ENCODE results near the gene KCNMA1.

Gene KCNMA1

GRCh38 chr10:77556990-77557601, 80.5 kb downstream of the KCNMA1 start:
- FAIRE-seq (no peak), DNase-seq (ENCODE audit: insufficient read length, low spot score) (no peak)
- TF ChIP-seq CTCF (IDR thresholded peaks at IDR 0.05; ENCODE audit: insufficient read depth, missing control alignments): no peak

GRCh38 chr10:77555591-77556212, 81.9 kb downstream of the KCNMA1 start:
- FAIRE-seq: no peak
- DNase-seq (ENCODE audit: insufficient read length, low spot score): no peak
- TF ChIP-seq CTCF (IDR thresholded peaks at IDR 0.05; ENCODE audit: insufficient read depth, missing control alignments): no peak

GRCh38 chr10:77554996-77555397, 82.6 kb downstream of the KCNMA1 start:
- DNase-seq (ENCODE audit: insufficient read length, low spot score): no peak
- no peak for FAIRE-seq
- TF ChIP-seq CTCF (IDR thresholded peaks at IDR 0.05; ENCODE audit: insufficient read depth, missing control alignments): no peak

GRCh38 chr10:77553966-77554365, 83.6 kb downstream of the KCNMA1 start:
- FAIRE-seq: no peak
- TF ChIP-seq CTCF (IDR thresholded peaks at IDR 0.05; ENCODE audit: insufficient read depth, missing control alignments): no peak

GRCh38 chr10:77553311-77553710, 84.3 kb downstream of the KCNMA1 start:
- FAIRE-seq: no peak
- no peak for TF ChIP-seq CTCF (IDR thresholded peaks at IDR 0.05; ENCODE audit: insufficient read depth, missing control alignments)
- DNase-seq (ENCODE audit: insufficient read length, low spot score): no peak

More at GRCh38 chr10:77553966-77554365, 83.6 kb downstream of the KCNMA1 start:
- DNase-seq (ENCODE audit: insufficient read length, low spot score): no peak

- no peak for TF ChIP-seq CTCF (IDR thresholded peaks at IDR 0.05; ENCODE audit: insufficient read depth, missing control alignments)
- no peak for DNase-seq (ENCODE audit: insufficient read length, low spot score)
- no peak for FAIRE-seq
Measured at GRCh38 chr10:77552252-77552651, 85.4 kb downstream of the KCNMA1 start.

- FAIRE-seq (no peak), DNase-seq (ENCODE audit: insufficient read length, low spot score) (no peak)
- TF ChIP-seq CTCF (IDR thresholded peaks at IDR 0.05; ENCODE audit: insufficient read depth, missing control alignments): no peak
Measured at GRCh38 chr10:77550378-77550777, 87.2 kb downstream of the KCNMA1 start.

Measured in D721Med (cell line).